K562 (cell line): ENCODE data around the gene OCA2. TPM values are rescaled to one million over a fixed set of nuclear protein-coding genes. Genes with fewer than 3 reads are reported as not detected.

ENCODE experiments used
- ATAC-seq: fragments of 200-7000 bp; cut with Tn5 transposase; 3 replicates; pipeline ENCODE4 v1.9.1; 2020; ENCODE audit warnings: moderate library complexity
- BruUV-seq: library from RNA; stranded (reverse); fragments of 400-500 nt; replicated peaks from 2 replicates; lab custom pipeline; 2021; lab: Mats Ljungman, UMichigan
- CTCF ChIA-PET: fragments of 300-600 bp; formaldehyde crosslinking; extraction: SDS; loops from one replicate; lab custom pipeline; 2021; ENCODE audit warnings: low intra/inter-chr PET ratio; lab: Yijun Ruan, JAX
- POLR2A ChIA-PET: fragments of 300-600, 350-650 bp; sonication (Branson Sonifier 250); formaldehyde crosslinking; extraction: SDS; loops from one replicate; lab custom pipeline; 2021; ENCODE audit warnings: antibody characterized with exemption, inconsistent platforms; lab: Yijun Ruan, JAX
- DNase-seq, 4 experiments: peaks; one replicate each; pipeline versions ENCODE4 v3.0.0 to v3.0.0-alpha.2; 2011 to 2018; ENCODE audit warnings: low spot score in 3 of 4, mixed read lengths in 3 of 4; ENCODE audit errors: extremely low read depth in 1 of 4
- FAIRE-seq: peaks from 2 replicates; lab custom pipeline; 2011; peaks lifted over from hg19 to GRCh38; lab: Jason Lieb, UNC
- H2AFZ ChIP-seq: 2 replicates; pipeline ENCODE4 v1.6.0; 2011; ENCODE audit warnings: low read depth, low read length, control low read depth, inconsistent platforms
- H3K27ac ChIP-seq: fragments of 200-600 bp; 3 replicates; pipeline ENCODE4 v1.8.0; 2011; ENCODE audit warnings: low read depth, mild to moderate bottlenecking, control low read depth, inconsistent platforms, low read length, moderate library complexity, mixed read lengths; ENCODE audit errors: extremely low read depth
- H3K27me3 ChIP-seq, 2 experiments: fragments of 300-600 bp in 1 of 2; 2 replicates in 1 of 2; 3 replicates in 1 of 2; pipeline versions ENCODE4 v1.6.0 to v1.8.0; 2011; ENCODE audit warnings: inconsistent platforms in 2 of 2, low read length in 2 of 2, mild to moderate bottlenecking in 1 of 2, mixed read lengths in 1 of 2, moderate library complexity in 1 of 2; ENCODE audit not compliant: control insufficient read depth in 2 of 2, insufficient read depth in 2 of 2
- H3K36me3 ChIP-seq: fragments of 300-600 bp; 3 replicates; pipeline ENCODE4 v1.8.0; 2011; ENCODE audit warnings: mild to moderate bottlenecking, low read length, inconsistent platforms; ENCODE audit not compliant: control insufficient read depth, insufficient read depth
- H3K4me1 ChIP-seq, 2 experiments: fragments of 200-600 bp in 1 of 2; replicated peaks in 1 of 2; 2 replicates in 1 of 2; 3 replicates in 1 of 2; pipeline versions ENCODE4 v1.5.1 to v1.8.0; 2011; ENCODE audit warnings: inconsistent platforms in 2 of 2, low read length in 2 of 2, mild to moderate bottlenecking in 1 of 2, mixed read lengths in 1 of 2, moderate library complexity in 1 of 2; ENCODE audit not compliant: control insufficient read depth in 2 of 2, insufficient read depth in 2 of 2
- H3K4me2 ChIP-seq: 2 replicates; pipeline ENCODE4 v1.6.1; 2011; ENCODE audit warnings: low read length, control low read depth, inconsistent platforms, mixed read lengths; ENCODE audit not compliant: insufficient read depth
- H3K4me3 ChIP-seq: fragments of 200-600 bp; sonication (generic), shearing (Covaris generic); 2 replicates; pipeline ENCODE4 v1.5.1; 2016; ENCODE audit warnings: control low read depth, inconsistent platforms
- H3K79me2 ChIP-seq: fragments of 200-600 bp; 3 replicates; pipeline ENCODE4 v1.8.0; 2011; ENCODE audit warnings: low read length, inconsistent platforms; ENCODE audit not compliant: control insufficient read depth, insufficient read depth
- H3K9ac ChIP-seq, 2 experiments: 2 replicates each; pipeline versions ENCODE4 v1.6.0 to v1.6.1; 2011; ENCODE audit warnings: low read depth in 2 of 2, low read length in 2 of 2, control low read depth in 1 of 2, inconsistent platforms in 1 of 2, mild to moderate bottlenecking in 1 of 2, mixed read lengths in 1 of 2; ENCODE audit not compliant: insufficient read depth in 1 of 2
- H3K9me1 ChIP-seq: one replicate; pipeline ENCODE4 v1.6.0; 2011; ENCODE audit warnings: inconsistent platforms, mild to moderate bottlenecking, low read length, moderate library complexity; ENCODE audit not compliant: control insufficient read depth, insufficient read depth
- H3K9me3 ChIP-seq: replicated peaks from 2 replicates; pipeline ENCODE4 v1.5.1; 2011; ENCODE audit warnings: low read depth, low read length, inconsistent platforms; ENCODE audit not compliant: control insufficient read depth, insufficient read depth
- H4K20me1 ChIP-seq: replicated peaks from 2 replicates; pipeline ENCODE4 v1.6.1; 2011; ENCODE audit warnings: low read length, inconsistent platforms, mixed read lengths; ENCODE audit not compliant: control insufficient read depth, insufficient read depth
- BACH1 ChIP-seq: fragments of 200-800 bp; sonication (Bioruptor generic); IDR thresholded peaks from 2 replicates; pipeline ENCODE4 v1.6.1; 2016; ENCODE audit warnings: missing genetic modification characterization, missing compliant biosample characterization
- CBX3 ChIP-seq, 2 experiments: IDR thresholded peaks; 1 replicate in 1 of 2; 2 replicates in 1 of 2; pipeline ENCODE4 v1.6.1; 2012; ENCODE audit warnings: inconsistent platforms in 2 of 2, low read length in 2 of 2, borderline replicate concordance in 1 of 2, control low read depth in 1 of 2
- CC2D1A ChIP-seq: fragments of 450-650 bp; IDR thresholded peaks from 2 replicates; pipeline ENCODE4 v1.6.1; 2017; ENCODE audit warnings: mild to moderate bottlenecking
- HMG20B ChIP-seq: fragments of 250-450 bp; sonication (Bioruptor Pico); IDR thresholded peaks from 2 replicates; pipeline ENCODE4 v1.5.0; 2021; ENCODE audit warnings: mild to moderate bottlenecking
- RCOR1 ChIP-seq, 2 experiments: IDR thresholded peaks; 2 replicates each; pipeline ENCODE4 v1.6.1; 2012; ENCODE audit warnings: low read depth in 2 of 2, low read length in 2 of 2, borderline replicate concordance in 1 of 2, improper control_type of control experiment in 1 of 2
- SIRT6 ChIP-seq: IDR thresholded peaks from one replicate; pipeline ENCODE4 v1.6.1; 2012; ENCODE audit warnings: low read depth, mild to moderate bottlenecking, control low read depth, inconsistent platforms, low read length, moderate library complexity
- SRSF7 ChIP-seq: fragments of 200-400 bp; formaldehyde crosslinking; optimal IDR thresholded peaks from 2 replicates; pipeline ENCODE3; 2017; ENCODE audit warnings: mild to moderate bottlenecking, low read depth, low read length
- WGBS: fragments of 100-300 bp; shearing (Covaris generic); methylation state at CpG from one replicate; pipeline ENCODE4 v1.1.6; 2016; ENCODE audit warnings: low coverage, mixed read lengths; ENCODE audit not compliant: insufficient coverage; ENCODE audit errors: missing lambda C conversion rate; 5-methylcytosine and 5-hydroxymethylcytosine counted together
- in situ Hi-C: fragments of 300-500 bp; cut with MboI; formaldehyde crosslinking; loops from 4 replicates; pipeline ENCODE4 v1.15.0; 2018; ENCODE audit warnings: inconsistent platforms, mixed read lengths
- intact Hi-C: fragments of 100-400 bp; cut with micrococcal nuclease; formaldehyde crosslinking; loops from 2 replicates; pipeline ENCODE4 v1.14.2; 2022
- polyA plus RNA-seq, 8 experiments: library from polyadenylated mRNA; depleted of rRNA in 4 of 8; stranded (reverse) in 5 of 8; unstranded in 3 of 8; fragments of >200 nt; fragmentation: Nextera tagmentation in 2 of 8; fragmentation: Illumina TruSeq in 1 of 8; extraction: Ambion mirVana in 2 of 8; extraction: Trizol in 1 of 8; gene quantifications; 2 replicates each; pipeline versions ENCODE4 v1.2.1 to v1.2.3, GENCODE V29; 2011 to 2014; ENCODE audit warnings: inconsistent platforms in 1 of 8, missing spikeins in 1 of 8
- total RNA-seq, 7 experiments: library from RNA; depleted of rRNA in 6 of 7; stranded (reverse); fragments of >200 nt in 6 of 7; fragmentation: Illumina TruSeq in 2 of 7; extraction: Trizol in 2 of 7; gene quantifications; 2 replicates each; pipeline versions ENCODE4 v1.2.1 to v1.2.3, GENCODE V29; 2011 to 2021; ENCODE audit warnings: low replicate concordance in 1 of 7
- TF ChIP-seq, protein P1 (sequence below): fragments of 450-650 bp; IDR thresholded peaks from 2 replicates; pipeline ENCODE4 v1.6.1; 2017; ENCODE audit warnings: antibody characterized with exemption
- TF ChIP-seq, protein P2 (sequence below): fragments of 450-650 bp; formaldehyde crosslinking; IDR thresholded peaks from 2 replicates; pipeline ENCODE4 v1.4.0; 2022; ENCODE audit warnings: missing genetic modification characterization

The OCA2 gene
- total and polyA plus RNA-seq, 9 of the 15 experiments (the other 6 are each of a cell fraction or from before 2014, with no cell fraction given), result 0.07 to 0.59 (median 0.17) TPM; not detected in 1

DNA sequence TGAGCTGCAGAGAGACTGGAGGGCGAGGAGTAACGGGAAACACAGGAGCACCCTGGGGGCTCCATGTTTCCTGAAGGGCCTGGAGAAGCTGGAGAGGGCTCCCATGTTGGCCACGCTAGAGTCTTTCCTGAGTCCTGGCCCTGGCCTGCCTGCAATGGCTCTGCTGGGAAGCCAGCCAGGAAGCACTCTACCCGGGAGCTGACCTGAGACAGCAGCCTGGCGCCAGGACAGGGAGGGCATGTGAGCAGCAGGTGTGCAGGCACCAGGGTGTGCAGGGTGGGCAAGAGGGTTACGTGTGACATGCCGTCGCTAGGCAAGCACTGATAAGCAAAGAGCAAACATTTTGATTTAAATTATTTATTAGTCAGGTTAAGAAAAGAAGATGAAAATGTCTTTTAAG lies 301.4 kb downstream of the OCA2 start:
- intact Hi-C loops (no loop called here), in situ Hi-C loops (no loop called here)
- Histone ChIP-seq H3K4me1 (no peaks in the 10 kb centered on the region), H3K4me2 (no peak overlapping the region), H3K36me3 (no peaks in the 10 kb centered on the region), H3K9ac (no peak overlapping the region), H3K27ac (no peak overlapping the region), H3K4me3 (no peak overlapping the region), H3K79me2 (no peaks in the 10 kb centered on the region), H2AFZ (no peak overlapping the region), H4K20me1 (no peaks in the 10 kb centered on the region), H3K9me3 (no peaks in the 10 kb centered on the region), H3K27me3 (peaks cover 4 to 23% of the 10 kb centered on the region in 2 experiments; a peak in 4 of 5 replicates), H3K9me1 (no peaks in the 10 kb centered on the region)
- FAIRE-seq (no peak), DNase-seq (no peak), ATAC-seq (no peak)
- ChIA-PET POLR2A (interaction anchor here (0.7 kb wide), 1 partner anchor 8 kb away, joined by 4 read pairs; no protein-coding TSS in a partner anchor), CTCF (no interaction called here)
- no peak for TF ChIP-seq CC2D1A
- TF ChIP-seq BACH1, result no peak
- TF ChIP-seq, protein P1, sequence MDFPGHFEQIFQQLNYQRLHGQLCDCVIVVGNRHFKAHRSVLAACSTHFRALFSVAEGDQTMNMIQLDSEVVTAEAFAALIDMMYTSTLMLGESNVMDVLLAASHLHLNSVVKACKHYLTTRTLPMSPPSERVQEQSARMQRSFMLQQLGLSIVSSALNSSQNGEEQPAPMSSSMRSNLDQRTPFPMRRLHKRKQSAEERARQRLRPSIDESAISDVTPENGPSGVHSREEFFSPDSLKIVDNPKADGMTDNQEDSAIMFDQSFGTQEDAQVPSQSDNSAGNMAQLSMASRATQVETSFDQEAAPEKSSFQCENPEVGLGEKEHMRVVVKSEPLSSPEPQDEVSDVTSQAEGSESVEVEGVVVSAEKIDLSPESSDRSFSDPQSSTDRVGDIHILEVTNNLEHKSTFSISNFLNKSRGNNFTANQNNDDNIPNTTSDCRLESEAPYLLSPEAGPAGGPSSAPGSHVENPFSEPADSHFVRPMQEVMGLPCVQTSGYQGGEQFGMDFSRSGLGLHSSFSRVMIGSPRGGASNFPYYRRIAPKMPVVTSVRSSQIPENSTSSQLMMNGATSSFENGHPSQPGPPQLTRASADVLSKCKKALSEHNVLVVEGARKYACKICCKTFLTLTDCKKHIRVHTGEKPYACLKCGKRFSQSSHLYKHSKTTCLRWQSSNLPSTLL, result no peak
- TF ChIP-seq CBX3 (IDR thresholded peaks at IDR 0.05; ENCODE audit: borderline replicate concordance in 1 of 2, low read length in 2 of 2), result no peak
- TF ChIP-seq RCOR1 (IDR thresholded peaks at IDR 0.05; ENCODE audit: borderline replicate concordance in 1 of 2, low read depth in 2 of 2, low read length in 2 of 2), result no peak
- TF ChIP-seq, protein P2, sequence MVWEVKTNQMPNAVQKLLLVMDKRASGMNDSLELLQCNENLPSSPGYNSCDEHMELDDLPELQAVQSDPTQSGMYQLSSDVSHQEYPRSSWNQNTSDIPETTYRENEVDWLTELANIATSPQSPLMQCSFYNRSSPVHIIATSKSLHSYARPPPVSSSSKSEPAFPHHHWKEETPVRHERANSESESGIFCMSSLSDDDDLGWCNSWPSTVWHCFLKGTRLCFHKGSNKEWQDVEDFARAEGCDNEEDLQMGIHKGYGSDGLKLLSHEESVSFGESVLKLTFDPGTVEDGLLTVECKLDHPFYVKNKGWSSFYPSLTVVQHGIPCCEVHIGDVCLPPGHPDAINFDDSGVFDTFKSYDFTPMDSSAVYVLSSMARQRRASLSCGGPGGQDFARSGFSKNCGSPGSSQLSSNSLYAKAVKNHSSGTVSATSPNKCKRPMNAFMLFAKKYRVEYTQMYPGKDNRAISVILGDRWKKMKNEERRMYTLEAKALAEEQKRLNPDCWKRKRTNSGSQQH, result no peak
- no peak for TF ChIP-seq SRSF7
- no peak for TF ChIP-seq SIRT6
- TF ChIP-seq HMG20B (CRISPR knock-in tag), result no peak
- WGBS, result 5% methylated on average over 8 of the region's 8 CpGs
- BruUV-seq, result no TSS peak
